Hepatocyte (in vitro differentiated cells): ENCODE results near the gene JAKMIP3. TPM values are rescaled to one million over a fixed set of nuclear protein-coding genes. Genes with fewer than 3 reads are reported as not detected.

Experiments
- DNase-seq: peaks from one replicate; pipeline ENCODE4 v3.0.0-alpha.2; 2016; ENCODE audit warnings: low spot score
- H2AFZ ChIP-seq: fragments of 200-600 bp; sonication (generic); 2 replicates; pipeline ENCODE4 v1.6.0; 2016; ENCODE audit warnings: antibody characterized with exemption, mild to moderate bottlenecking
- H3K27ac ChIP-seq: fragments of 200-600 bp; sonication (generic); 2 replicates; pipeline ENCODE4 v1.5.1; 2016; ENCODE audit warnings: mild to moderate bottlenecking
- H3K27me3 ChIP-seq: fragments of 200-600 bp; sonication (generic); 2 replicates; pipeline ENCODE4 v1.6.1; 2016
- H3K36me3 ChIP-seq: fragments of 200-600 bp; sonication (generic); replicated peaks from 2 replicates; pipeline ENCODE4 v1.5.1; 2016; ENCODE audit warnings: low read depth; ENCODE audit not compliant: insufficient read depth
- H3K4me1 ChIP-seq: fragments of 200-600 bp; sonication (generic); 2 replicates; pipeline ENCODE4 v1.5.1; 2016; ENCODE audit warnings: mild to moderate bottlenecking, moderate library complexity; ENCODE audit not compliant: insufficient read depth
- H3K4me2 ChIP-seq: fragments of 200-600 bp; sonication (generic); 2 replicates; pipeline ENCODE4 v1.6.0; 2016
- H3K4me3 ChIP-seq: fragments of 200-600 bp; sonication (generic); 2 replicates; pipeline ENCODE4 v1.5.1; 2016; ENCODE audit warnings: mild to moderate bottlenecking
- H3K79me2 ChIP-seq: fragments of 200-600 bp; sonication (generic); 2 replicates; pipeline ENCODE4 v1.6.0; 2017; ENCODE audit warnings: mild to moderate bottlenecking
- H3K9me2 ChIP-seq: fragments of 200-600 bp; sonication (generic); replicated peaks from 2 replicates; pipeline ENCODE4 v1.6.0; 2017; ENCODE audit warnings: mild to moderate bottlenecking; ENCODE audit not compliant: insufficient read depth
- H3K9me3 ChIP-seq: fragments of 200-600 bp; sonication (generic); 2 replicates; pipeline ENCODE4 v1.5.1; 2016; ENCODE audit warnings: low read depth, mild to moderate bottlenecking
- H4K20me1 ChIP-seq: fragments of 200-600 bp; sonication (generic); 2 replicates; pipeline ENCODE4 v1.6.0; 2016; ENCODE audit warnings: mild to moderate bottlenecking; ENCODE audit not compliant: insufficient read depth, poor library complexity, severe bottlenecking
- EZH2 ChIP-seq: fragments of 200-600 bp; sonication (generic); IDR thresholded peaks from 2 replicates; pipeline ENCODE4 v1.6.1; 2016; ENCODE audit warnings: antibody characterized with exemption, mild to moderate bottlenecking, borderline replicate concordance
- EZH2phosphoT487 ChIP-seq: fragments of 200-600 bp; sonication (generic); IDR thresholded peaks from one replicate; pipeline ENCODE4 v1.6.1; 2018; ENCODE audit warnings: antibody characterized with exemption, mild to moderate bottlenecking, low read depth, moderate library complexity; ENCODE audit not compliant: unreplicated experiment, severe bottlenecking
- WGBS: methylation state at CpG from one replicate; pipeline ENCODE4 v1.1.6; 2016; ENCODE audit warnings: low lambda C conversion rate; ENCODE audit errors: missing lambda C conversion rate; 5-methylcytosine and 5-hydroxymethylcytosine counted together
- polyA plus RNA-seq: library from polyadenylated mRNA; unstranded; fragments of >200 nt; fragmentation: Nextera tagmentation; extraction: Ambion mirVana; gene quantifications from 2 replicates; pipeline ENCODE4 v1.2.1, GENCODE V29; 2016
- total RNA-seq: library from RNA; depleted of rRNA; stranded (reverse); fragments of >200 nt; gene quantifications from 2 replicates; pipeline ENCODE4 v1.2.3, GENCODE V29; 2014
- TF ChIP-seq, protein P1 (sequence below): fragments of 200-600 bp; sonication (generic); IDR thresholded peaks from 2 replicates; pipeline ENCODE4 v1.5.1; 2016; ENCODE audit warnings: antibody characterized with exemption, mild to moderate bottlenecking; ENCODE audit not compliant: poor library complexity

JAKMIP3 gene
- total and polyA plus RNA-seq, 2 experiments from 2014 or later, result 0.02 to 0.10 TPM

DNA sequence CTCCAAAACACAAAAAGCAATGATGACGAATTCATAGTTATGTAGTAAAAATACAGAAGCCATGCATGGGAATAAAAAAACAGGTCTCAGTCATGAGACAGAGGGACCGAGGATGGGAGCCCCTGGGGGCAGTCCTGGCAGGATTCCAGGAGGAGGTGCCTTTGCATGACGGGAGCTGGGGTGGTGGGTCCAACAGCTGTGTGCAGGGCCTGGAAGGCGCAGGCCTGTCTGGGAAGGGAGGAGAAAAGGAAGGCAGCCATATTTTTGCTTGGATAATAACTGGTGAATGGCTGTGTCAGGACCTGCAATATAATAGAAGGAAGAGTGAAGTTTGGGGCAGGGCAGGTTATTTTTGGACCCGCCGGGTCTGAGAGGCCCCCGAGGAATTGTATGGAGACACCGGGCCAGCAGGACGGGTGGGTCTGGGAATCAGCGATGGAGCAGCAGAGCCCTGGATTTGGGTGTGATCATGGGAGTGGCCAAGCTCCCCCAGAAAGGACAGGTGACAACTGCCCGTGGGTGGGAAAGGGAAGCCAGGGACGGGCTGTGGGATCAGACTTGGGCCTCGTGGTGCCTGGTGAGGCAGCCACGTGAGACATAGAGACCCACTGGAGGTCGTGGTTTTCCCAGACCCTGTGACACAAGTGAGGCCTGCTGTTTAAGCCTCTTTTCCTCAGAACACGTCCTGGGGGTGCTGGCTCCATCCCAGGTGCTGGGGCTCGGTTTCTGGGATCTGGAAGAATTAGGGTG, 2.9 kb upstream of the JAKMIP3 start:
- Histone ChIP-seq H3K27ac (no peak overlapping the region), H3K36me3 (no peaks in the 10 kb centered on the region), H3K9me2 (no peaks in the 10 kb centered on the region), H3K4me3 (no peak overlapping the region), H3K79me2 (no peaks in the 10 kb centered on the region), H4K20me1 (no peaks in the 10 kb centered on the region), H3K27me3 (no peaks in the 10 kb centered on the region), H3K4me2 (no peak overlapping the region), H2AFZ (no peak overlapping the region), H3K9me3 (no peaks in the 10 kb centered on the region), H3K4me1 (peaks cover 8% of the 10 kb centered on the region)
- 83% methylated on average over 17 of the region's 17 CpGs for WGBS
- DNase-seq, result no peak
- TF ChIP-seq, protein P1, sequence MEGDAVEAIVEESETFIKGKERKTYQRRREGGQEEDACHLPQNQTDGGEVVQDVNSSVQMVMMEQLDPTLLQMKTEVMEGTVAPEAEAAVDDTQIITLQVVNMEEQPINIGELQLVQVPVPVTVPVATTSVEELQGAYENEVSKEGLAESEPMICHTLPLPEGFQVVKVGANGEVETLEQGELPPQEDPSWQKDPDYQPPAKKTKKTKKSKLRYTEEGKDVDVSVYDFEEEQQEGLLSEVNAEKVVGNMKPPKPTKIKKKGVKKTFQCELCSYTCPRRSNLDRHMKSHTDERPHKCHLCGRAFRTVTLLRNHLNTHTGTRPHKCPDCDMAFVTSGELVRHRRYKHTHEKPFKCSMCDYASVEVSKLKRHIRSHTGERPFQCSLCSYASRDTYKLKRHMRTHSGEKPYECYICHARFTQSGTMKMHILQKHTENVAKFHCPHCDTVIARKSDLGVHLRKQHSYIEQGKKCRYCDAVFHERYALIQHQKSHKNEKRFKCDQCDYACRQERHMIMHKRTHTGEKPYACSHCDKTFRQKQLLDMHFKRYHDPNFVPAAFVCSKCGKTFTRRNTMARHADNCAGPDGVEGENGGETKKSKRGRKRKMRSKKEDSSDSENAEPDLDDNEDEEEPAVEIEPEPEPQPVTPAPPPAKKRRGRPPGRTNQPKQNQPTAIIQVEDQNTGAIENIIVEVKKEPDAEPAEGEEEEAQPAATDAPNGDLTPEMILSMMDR, result no peak
- no peak for TF ChIP-seq EZH2
- no peak for TF ChIP-seq EZH2phosphoT487

DNA sequence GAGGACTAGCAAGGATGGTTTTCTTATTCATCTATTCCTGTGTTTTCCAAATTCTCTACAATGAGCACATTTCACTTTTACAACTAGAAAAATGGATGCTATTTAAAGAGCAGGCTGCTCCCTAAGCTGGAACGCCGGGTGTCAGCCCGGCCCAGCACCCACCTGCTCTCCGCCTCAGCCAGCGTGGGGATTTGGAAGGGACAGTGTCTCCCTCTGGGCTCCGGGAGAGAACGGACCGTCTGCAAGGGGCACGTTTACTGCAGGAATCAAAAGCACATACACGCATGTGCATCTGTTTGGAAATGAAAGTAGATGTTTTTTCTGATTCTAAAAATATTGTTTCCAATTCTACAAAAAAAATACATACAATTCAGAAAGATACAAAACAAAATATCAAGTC, 2.3 kb upstream of the JAKMIP3 start:
- Histone ChIP-seq H3K9me3 (no peaks in the 10 kb centered on the region), H3K79me2 (no peaks in the 10 kb centered on the region), H4K20me1 (no peaks in the 10 kb centered on the region), H3K4me1 (peaks cover 8% of the 10 kb centered on the region), H3K27ac (no peak overlapping the region), H3K4me2 (no peak overlapping the region), H3K9me2 (no peaks in the 10 kb centered on the region), H2AFZ (no peak overlapping the region), H3K4me3 (no peak overlapping the region), H3K36me3 (no peaks in the 10 kb centered on the region), H3K27me3 (no peaks in the 10 kb centered on the region)
- TF ChIP-seq EZH2 (no peak), EZH2phosphoT487 (no peak)
- TF ChIP-seq, protein P1, result no peak
- WGBS, result 90% methylated on average over 10 of the region's 10 CpGs
- no peak for DNase-seq

GRCh38 chr10:132064082-132064755, 1.5 kb upstream of the JAKMIP3 start:
- no peaks in the 10 kb centered on the region for H3K79me2 ChIP-seq
- DNase-seq, result no peak
- H3K4me3 ChIP-seq, result no peak overlapping the region
- WGBS, result 89% methylated on average over 30 of the region's 30 CpGs
- H3K36me3 ChIP-seq, result no peaks in the 10 kb centered on the region
- no peak overlapping the region for H3K27ac ChIP-seq
- H3K4me2 ChIP-seq, result no peak overlapping the region
- no peak for TF ChIP-seq EZH2
- no peak for TF ChIP-seq EZH2phosphoT487
- TF ChIP-seq, protein P1, result no peak
- H4K20me1 ChIP-seq, result no peaks in the 10 kb centered on the region
- no peaks in the 10 kb centered on the region for H3K9me2 ChIP-seq
- no peak overlapping the region for H2AFZ ChIP-seq
- peaks cover 8% of the 10 kb centered on the region for H3K4me1 ChIP-seq
- H3K27me3 ChIP-seq, result no peaks in the 10 kb centered on the region
- H3K9me3 ChIP-seq, result no peaks in the 10 kb centered on the region
